GM19463 (cell line): ENCODE measurements around the gene BAIAP2L1.
"Not testable (repeated sequence)": the region's sequence is repeated elsewhere in the genome, so short reads cannot be mapped to it uniquely, and the experiment has no call there.

Experiments used
- ATAC-seq: cut with Tn5 transposase; IDR thresholded peaks from one replicate; pipeline ENCODE4 v1.9.1; 2021; ENCODE audit warnings: mild to moderate bottlenecking, moderate library complexity; ENCODE audit not compliant: unreplicated experiment

The BAIAP2L1 gene

GRCh38 chr7:98400542-98401340 is at the start of gene BAIAP2L1:
Gene BAIAP2L1, minus strand, starts transcription at chr7:98401090. Its CDS starts 238 bp downstream, at chr7:98400852.
- ATAC-seq, result peak; percentile 80

DNA sequence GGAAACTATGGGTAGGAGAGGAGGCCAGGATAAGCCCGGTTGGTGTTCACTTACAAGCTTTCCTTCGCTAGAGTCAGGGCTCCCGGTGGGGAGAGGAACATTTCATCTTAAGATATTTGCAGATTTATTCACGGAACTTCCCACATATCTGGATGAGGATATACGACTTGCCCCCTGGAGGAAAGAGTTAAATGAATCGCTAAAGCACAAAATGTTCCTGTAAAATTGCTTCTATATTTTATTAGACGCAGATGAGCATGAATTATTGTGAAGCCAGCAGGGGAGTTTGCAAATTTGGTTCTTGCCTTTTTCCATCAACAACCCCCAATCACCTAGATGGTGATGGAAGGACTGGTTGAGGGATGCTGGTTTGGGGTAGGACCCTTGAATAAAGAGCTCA is 47.9 kb upstream of the BAIAP2L1 start:
- no peak for ATAC-seq

DNA sequence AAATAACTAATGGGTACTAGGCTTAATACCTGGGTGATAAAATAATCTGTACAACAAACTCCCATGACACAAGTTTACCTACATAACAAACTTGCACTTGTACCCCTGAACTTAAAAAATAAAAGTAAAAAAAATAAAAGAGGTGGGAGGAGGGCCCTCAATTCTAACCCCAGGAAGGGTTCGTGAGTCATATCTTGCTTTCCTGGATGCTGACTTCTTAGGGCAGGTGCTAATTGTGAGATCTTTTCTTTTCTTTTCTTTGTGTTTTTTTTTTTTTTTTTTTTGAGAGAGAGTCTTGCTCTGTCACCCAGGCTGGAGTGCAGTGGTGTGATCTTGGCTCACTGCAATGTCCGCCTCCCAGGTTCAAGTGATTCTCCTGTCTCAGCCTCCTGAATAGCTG is 40.1 kb upstream of the BAIAP2L1 start:
- ATAC-seq, result not testable (repeated sequence)

GRCh38 chr7:98439484-98439883 is 38.6 kb upstream of the BAIAP2L1 start:
- no peak for ATAC-seq

- ATAC-seq, result no peak
Observed at GRCh38 chr7:98434087-98434486, 33.2 kb upstream of the BAIAP2L1 start.

- no peak for ATAC-seq
Observed at GRCh38 chr7:98429799-98430198, 28.9 kb upstream of the BAIAP2L1 start.

GRCh38 chr7:98423043-98423442 is 22.2 kb upstream of the BAIAP2L1 start:
- ATAC-seq, result no peak

DNA sequence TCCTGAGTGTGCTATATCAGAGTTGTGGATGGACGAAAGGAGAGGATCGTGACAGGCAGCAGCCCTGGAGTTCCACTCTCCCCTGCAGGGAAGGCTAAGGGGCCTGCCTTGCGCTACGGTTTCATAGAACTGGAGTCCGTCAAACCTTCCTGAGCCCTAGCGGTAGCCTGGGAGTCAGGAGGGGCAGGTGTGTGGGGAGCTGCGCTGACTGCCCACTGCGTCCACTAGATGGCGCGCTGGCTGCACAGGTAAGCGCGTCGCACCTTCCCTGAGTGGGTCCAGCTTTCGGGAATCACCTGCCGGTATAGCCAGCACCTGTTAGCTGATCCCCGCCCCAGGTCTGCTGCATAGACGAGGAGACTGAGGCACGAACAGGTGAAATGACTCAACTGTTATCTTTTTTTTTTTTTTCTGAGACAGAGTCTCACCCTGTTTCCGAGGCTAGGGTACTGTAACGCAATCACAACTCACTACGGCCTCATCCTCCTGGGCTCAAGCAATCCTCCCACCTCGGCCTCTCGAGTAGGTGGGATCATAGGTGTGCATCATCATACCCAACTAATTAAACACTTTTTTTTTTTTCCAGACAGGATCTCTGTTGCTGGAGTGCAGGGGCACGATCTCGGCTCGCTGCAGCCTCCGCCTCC is 20.2 kb upstream of the BAIAP2L1 start:
- ATAC-seq, result no peak

DNA sequence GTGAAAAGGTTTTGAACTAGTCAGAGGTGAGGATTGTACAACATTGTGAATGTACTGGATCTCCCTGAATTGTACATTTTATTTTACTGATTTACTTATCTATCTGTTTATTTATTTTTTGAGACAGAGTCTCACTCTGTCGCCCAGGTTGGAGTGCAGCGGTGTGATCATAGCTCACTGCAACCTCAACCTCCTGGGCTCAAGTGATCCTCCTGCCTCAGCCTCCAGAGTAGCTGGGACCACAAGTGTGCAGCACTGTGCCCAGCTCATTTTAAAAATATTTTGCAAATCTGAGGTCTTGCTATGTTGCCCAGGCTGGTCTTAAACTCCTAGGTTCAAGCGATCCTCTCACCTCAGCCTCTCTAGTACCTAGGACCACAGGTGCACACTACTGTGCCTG is 19.1 kb upstream of the BAIAP2L1 start:
- ATAC-seq, result not testable (repeated sequence)

DNA sequence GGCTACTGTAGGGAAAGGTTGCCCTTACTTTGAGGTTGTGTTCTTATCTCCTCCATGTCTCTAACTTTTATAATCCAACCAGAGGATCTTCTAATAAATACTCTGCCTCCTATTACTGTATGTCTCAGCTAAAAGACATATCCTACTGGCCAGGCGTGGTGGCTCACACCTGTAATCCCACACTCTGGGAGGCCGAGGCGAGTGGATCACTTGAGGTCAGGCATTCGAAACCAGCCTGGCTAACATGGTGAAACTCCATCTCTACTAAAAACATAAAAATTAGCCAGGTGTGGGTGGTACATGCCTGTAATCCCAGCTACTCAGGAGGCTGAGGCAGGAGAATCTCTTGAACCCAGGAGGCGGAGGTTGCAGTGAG is 18.4 kb upstream of the BAIAP2L1 start:
- ATAC-seq, result not testable (repeated sequence)

DNA sequence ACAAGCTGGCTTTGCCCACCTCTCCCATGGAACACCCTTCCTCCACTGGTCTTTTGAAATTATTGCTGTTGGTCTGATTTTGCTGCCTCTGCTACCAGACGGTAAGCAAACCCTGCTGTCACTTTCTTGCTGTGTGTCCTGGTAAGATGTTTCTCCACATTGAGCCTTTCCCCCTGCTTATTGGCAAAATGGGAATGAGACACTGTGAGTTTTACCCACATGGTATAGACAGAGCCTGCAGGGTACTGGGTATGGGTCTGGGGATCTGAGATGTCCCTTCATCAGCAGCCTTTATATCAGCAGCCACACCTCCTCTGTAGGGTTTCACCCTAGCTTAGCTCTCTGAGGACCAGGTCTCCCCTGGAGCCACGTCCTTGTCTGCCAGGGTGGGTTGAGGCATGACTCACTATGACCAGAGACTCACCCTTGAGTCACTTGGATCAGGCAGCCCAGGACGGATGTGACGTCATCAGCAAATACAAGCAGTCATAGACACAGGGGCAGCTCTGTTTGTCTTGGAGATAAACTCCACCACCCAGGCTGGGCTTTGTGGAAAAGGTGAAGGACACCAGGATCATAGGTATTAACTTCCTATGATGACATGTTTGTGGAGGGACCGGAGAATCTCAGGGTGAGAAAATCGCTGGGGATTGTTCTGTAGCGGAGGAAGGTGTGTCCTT is 17.9 kb upstream of the BAIAP2L1 start:
- ATAC-seq, result no peak

- no peak for ATAC-seq
Observed at GRCh38 chr7:98418271-98418635, 17.4 kb upstream of the BAIAP2L1 start.

DNA sequence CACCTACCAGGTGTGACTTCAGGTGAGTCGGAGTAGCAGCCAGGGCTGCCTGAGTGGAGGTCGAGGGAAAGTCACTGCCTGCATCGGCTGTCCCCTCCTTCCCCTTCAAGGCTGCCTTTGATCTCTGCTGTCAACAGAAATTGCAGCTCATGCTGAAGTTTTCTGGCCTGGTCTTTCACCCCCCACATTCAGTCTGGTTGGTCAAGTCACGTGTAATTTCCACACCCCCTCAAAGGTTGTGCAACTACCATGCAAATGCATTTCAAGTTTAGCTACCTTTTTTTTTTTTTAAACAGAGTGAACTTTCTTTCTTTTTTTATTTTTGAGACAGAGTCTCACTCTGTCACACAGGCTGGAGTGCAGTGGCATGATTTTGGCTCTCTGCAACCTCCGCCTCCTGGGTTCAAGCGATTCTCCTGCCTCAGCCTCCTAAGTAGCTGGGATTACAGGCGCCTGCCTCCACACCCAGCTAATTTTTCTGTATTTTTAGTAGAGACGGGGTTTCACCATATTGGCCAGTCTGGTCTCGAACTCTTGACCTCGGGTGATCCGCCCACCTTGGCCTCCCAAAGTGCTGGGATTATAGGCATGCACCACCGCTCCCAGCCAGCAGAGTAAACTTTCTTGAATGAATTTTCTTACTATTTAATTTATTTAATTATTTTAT is 16.8 kb upstream of the BAIAP2L1 start:
- ATAC-seq, result not testable (repeated sequence)

DNA sequence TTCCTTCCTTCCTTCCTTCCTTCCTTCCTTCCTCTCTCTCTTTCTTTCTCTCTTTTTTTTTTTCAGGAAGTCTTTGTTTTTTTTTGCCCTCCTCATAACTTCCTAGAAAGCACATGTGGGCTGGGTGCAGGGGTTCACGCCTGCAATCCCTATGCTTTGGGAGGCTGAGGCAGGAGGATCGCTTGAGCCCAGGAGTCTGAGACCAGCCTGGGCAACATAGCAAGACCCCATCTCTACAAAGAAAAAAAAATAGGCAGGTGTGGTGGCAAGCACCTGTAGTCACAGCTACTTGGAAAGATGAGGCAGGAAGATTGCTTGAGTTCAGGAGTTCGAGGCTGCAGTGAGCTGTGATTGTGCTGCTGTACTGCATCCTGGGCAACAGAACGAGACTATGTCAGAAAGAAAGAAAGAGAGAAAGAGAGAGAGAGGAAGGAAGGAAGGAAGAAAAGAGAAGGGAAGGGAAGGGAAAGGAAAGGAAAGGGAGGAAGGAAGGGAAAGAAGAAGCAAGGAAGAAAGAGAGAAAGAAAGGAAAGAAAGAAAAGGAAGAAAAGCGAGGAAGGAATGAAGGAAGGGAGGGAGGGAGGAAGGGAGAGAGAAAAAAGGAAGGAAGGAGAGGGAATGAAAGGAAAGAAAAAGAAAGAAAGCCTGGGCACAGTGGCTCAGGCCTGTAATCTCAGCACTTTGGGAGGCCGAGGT is 13.5 kb upstream of the BAIAP2L1 start:
- no peak for ATAC-seq

DNA sequence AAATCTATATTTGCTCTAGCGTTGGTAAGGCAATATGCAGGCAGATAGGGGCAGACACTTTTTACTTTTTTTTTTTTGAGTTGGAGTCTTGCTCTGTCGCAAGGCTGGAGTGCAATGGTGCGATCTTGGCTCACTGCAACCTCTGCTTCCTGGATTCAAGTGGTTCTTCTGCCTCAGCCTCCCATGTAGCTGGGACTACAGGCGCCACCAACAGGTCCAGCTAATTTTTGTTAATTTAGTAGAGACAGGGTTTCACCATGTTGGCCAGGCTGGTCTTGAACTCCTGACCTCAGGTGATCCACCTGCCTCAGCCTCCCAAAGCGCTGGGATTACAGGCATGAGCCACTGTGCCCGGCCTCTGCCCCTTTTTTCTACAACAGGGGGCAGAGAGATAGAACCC is 12.8 kb upstream of the BAIAP2L1 start:
- ATAC-seq, result not testable (repeated sequence)

DNA sequence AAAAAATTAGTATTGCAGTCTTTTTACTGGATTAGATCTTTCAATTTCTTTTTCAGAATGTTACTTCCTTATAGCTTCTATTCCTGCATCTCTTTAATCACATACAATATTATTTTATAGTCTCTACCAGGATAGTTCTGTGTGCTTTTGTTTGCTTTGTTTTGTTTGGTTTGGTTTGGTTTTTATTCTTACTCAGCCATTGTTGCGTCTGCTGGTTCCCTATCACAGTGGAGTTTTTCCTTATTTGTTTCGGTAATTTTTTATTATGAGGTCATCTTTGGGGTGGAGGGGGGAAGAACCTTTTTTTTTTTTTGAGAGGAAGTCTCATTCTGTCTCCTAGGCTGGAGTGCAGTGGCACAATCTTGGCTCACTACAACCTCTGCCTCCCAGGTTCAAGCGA is 9.0 kb upstream of the BAIAP2L1 start:
- no peak for ATAC-seq

GRCh38 chr7:98408146-98408545 is 7.3 kb upstream of the BAIAP2L1 start:
- ATAC-seq, result not testable (repeated sequence)

DNA sequence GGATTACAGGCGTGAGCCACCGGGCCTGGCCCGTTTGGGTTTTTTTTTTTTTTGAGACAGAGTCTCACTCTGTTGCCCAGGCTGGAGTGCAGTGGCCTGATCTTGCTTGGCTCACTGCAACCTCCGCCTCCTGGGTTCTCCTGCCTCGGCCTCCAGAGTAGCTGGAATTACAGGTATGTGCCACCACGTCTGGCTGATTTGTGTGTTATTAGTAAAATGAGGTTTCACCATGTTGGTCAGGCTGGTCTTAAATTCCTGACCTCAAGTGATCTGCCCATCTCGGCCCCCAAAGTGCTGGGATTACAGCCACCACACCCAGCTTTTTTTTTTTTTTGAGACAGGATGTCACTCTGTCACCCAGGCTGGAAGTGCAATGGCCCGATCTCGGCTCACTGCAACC is 5.9 kb upstream of the BAIAP2L1 start:
- no peak for ATAC-seq

GRCh38 chr7:98404840-98405239 is 4.0 kb upstream of the BAIAP2L1 start:
- no peak for ATAC-seq

DNA sequence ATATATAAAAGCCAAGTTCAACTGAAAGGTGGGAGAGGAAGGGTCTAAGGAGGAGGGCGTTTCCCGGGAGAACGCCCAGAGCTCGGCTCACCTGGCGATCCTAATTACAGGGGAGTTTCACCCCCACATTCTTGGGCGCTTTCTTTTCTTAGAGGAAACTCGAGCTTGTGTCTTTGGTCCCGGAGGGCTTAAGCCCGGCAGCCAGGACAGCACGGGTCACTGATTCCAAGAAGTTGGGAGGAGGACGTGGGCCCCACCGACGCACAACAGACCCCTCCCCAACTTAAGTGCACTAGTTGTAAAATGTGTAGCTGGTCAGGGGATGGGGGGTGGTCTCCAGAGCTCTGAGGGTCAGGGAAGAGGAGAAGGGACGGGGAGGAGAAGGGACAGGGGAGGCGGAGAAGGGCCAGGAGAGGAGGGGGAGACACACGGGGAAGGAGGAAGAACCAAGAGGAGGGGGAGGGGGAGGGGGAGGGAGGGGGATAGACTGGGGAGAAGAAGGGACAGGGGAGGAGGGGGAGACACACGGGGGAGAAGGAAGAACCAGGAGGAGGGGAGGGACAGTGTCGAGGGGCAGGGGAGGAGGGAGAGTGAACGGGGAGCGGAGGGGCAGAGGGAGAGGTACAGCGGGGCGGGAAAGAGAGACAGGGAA is 874 bp downstream of the BAIAP2L1 start:
- no peak for ATAC-seq
